HepG2 (cell line): Measurements from ENCODE around the gene LCN2. TPM values are rescaled to one million over a fixed set of nuclear protein-coding genes. Genes with fewer than 3 reads are reported as not detected.
A peak's percentile ranks its signal among the peaks of the same experiment; 100 is the strongest.

Source experiments
- DPF2 ChIP-seq: sonication (generic); formaldehyde crosslinking; IDR thresholded peaks from 2 replicates; pipeline ENCODE4 v1.4.0; 2020; ENCODE audit warnings: mild to moderate bottlenecking, low read depth, missing genetic modification reagents, borderline replicate concordance
- FOXO1 ChIP-seq: sonication (generic); formaldehyde crosslinking; IDR thresholded peaks from 2 replicates; pipeline ENCODE4 v1.4.0; 2020; ENCODE audit warnings: missing genetic modification reagents
- HDAC2 ChIP-seq: sonication (generic); formaldehyde crosslinking; IDR thresholded peaks from 2 replicates; pipeline ENCODE4 v1.4.0; 2020; ENCODE audit warnings: missing genetic modification reagents
- HOXD1 ChIP-seq: sonication (generic); formaldehyde crosslinking; IDR thresholded peaks from 2 replicates; pipeline ENCODE4 v1.5.0; 2020; ENCODE audit warnings: missing genetic modification reagents
- NFE2L1 ChIP-seq: sonication (generic); formaldehyde crosslinking; IDR thresholded peaks from 2 replicates; pipeline ENCODE4 v1.4.0; 2020; ENCODE audit warnings: missing genetic modification reagents, mild to moderate bottlenecking, borderline replicate concordance
- NFKB2 ChIP-seq: sonication (generic); formaldehyde crosslinking; IDR thresholded peaks from 2 replicates; pipeline ENCODE4 v1.4.0; 2020; ENCODE audit warnings: missing genetic modification reagents, borderline replicate concordance
- NR2C2 ChIP-seq: sonication (generic); formaldehyde crosslinking; IDR thresholded peaks from 2 replicates; pipeline ENCODE4 v1.4.0; 2020; ENCODE audit warnings: missing genetic modification reagents, mild to moderate bottlenecking, moderate library complexity, borderline replicate concordance
- RFX3 ChIP-seq: IDR thresholded peaks from 2 replicates; pipeline ENCODE4 v1.6.1; 2016; ENCODE audit warnings: missing biosample characterization, missing genetic modification reagents
- SUZ12 ChIP-seq: fragments of 150-350 bp; IDR thresholded peaks from 2 replicates; pipeline ENCODE4 v1.6.1; 2014; ENCODE audit warnings: low read depth, low read length
- TEAD2 ChIP-seq: sonication (generic); formaldehyde crosslinking; IDR thresholded peaks from 2 replicates; pipeline ENCODE4 v1.9.0; 2021; ENCODE audit warnings: missing genetic modification reagents
- ZKSCAN5 ChIP-seq: sonication (generic); formaldehyde crosslinking; IDR thresholded peaks from 2 replicates; pipeline ENCODE4 v1.5.1; 2020; ENCODE audit warnings: mild to moderate bottlenecking, missing genetic modification reagents
- ZNF547 ChIP-seq: sonication (generic); formaldehyde crosslinking; IDR thresholded peaks from 2 replicates; pipeline ENCODE4 v1.5.1; 2020; ENCODE audit warnings: mild to moderate bottlenecking, missing genetic modification reagents
- ZNF672 ChIP-seq: sonication (generic); formaldehyde crosslinking; IDR thresholded peaks from 2 replicates; pipeline ENCODE4 v1.8.1; 2022; ENCODE audit warnings: missing genetic modification reagents
- ZNF883 ChIP-seq: sonication (generic); formaldehyde crosslinking; IDR thresholded peaks from 2 replicates; pipeline ENCODE4 v1.5.1; 2020; ENCODE audit warnings: mild to moderate bottlenecking, missing genetic modification reagents; ENCODE audit errors: not compliant biosample characterization
- ZSCAN21 ChIP-seq: sonication (generic); formaldehyde crosslinking; IDR thresholded peaks from 2 replicates; pipeline ENCODE4 v1.8.0; 2022; ENCODE audit warnings: mild to moderate bottlenecking, missing genetic modification reagents, moderate library complexity, borderline replicate concordance
- polyA plus RNA-seq, 8 experiments: library from polyadenylated mRNA; depleted of rRNA in 3 of 8; stranded (reverse) in 7 of 8; unstranded in 1 of 8; fragments of >200 nt; fragmentation: Illumina TruSeq in 4 of 8; extraction: Trizol in 4 of 8; gene quantifications; 2 replicates each; pipeline versions ENCODE4 v1.2.1 to v1.2.3, GENCODE V29; 2011 to 2016; ENCODE audit warnings: low read depth in 4 of 8, missing spikeins in 1 of 8, mixed read lengths in 1 of 8; ENCODE audit not compliant: insufficient read depth in 1 of 8
- total RNA-seq, 5 experiments: library from RNA; depleted of rRNA; stranded (reverse); fragments of >200 nt; fragmentation: Illumina TruSeq; extraction: Trizol; gene quantifications; 2 replicates each; pipeline ENCODE4 v1.2.3, GENCODE V29; 2016; ENCODE audit warnings: low read depth in 1 of 5
- TF ChIP-seq, protein P1 (sequence below): sonication (generic); formaldehyde crosslinking; IDR thresholded peaks from 2 replicates; pipeline ENCODE4 v1.8.0; 2023; ENCODE audit warnings: mild to moderate bottlenecking, missing genetic modification reagents
- TF ChIP-seq, protein P2 (sequence below): sonication (generic); formaldehyde crosslinking; IDR thresholded peaks from 2 replicates; pipeline ENCODE4 v1.5.0; 2020; ENCODE audit warnings: mild to moderate bottlenecking, missing genetic modification reagents
- TF ChIP-seq, protein P3 (sequence below): sonication (generic); formaldehyde crosslinking; IDR thresholded peaks from 2 replicates; pipeline ENCODE4 v1.4.0; 2020; ENCODE audit warnings: mild to moderate bottlenecking, low read depth, missing genetic modification reagents
- TF ChIP-seq, protein P4 (sequence below): sonication (generic); formaldehyde crosslinking; IDR thresholded peaks from 2 replicates; pipeline ENCODE4 v1.8.0; 2022; ENCODE audit warnings: missing genetic modification reagents, mild to moderate bottlenecking, moderate library complexity, borderline replicate concordance
- TF ChIP-seq, protein P5 (sequence below): sonication (generic); formaldehyde crosslinking; IDR thresholded peaks from 2 replicates; pipeline ENCODE4 v1.9.0; 2021; ENCODE audit warnings: missing genetic modification reagents, mild to moderate bottlenecking, borderline replicate concordance

The LCN2 gene
- total and polyA plus RNA-seq, 2 of the 13 experiments (the other 11 are each of a cell fraction or from before 2014, with no cell fraction given), result 0.38 to 1.4 TPM

DNA sequence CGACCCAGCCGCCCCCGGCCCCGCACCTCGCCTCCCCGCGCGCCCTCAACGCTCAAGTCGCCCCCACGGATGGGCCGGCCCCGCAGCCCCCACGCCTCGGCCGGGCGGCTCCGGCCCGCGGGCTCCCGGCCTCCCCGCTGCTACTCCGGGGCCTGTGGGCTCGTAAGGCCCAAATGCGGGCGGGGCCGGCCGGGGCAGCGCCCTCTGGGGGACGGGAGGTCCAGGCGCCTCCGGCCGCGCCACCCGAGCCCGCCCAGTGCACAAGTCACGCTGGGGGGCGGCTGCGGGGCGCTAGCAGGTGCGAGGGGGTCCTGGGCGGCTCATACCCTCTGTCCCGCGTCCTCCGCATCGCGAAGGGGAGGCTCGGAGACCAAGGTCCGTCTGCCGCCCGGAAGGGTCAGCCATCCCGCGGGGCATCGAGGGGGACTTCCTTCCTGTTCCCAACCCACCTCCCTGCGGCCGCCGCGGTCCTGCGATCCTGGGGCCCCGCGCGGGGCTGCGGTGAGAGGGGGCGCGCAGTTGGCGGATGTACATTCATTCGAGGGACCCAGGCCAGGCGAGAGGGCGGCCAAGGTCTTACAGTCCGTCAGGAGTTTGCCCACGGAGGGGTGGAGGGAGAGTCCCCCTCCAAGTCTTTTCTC lies 42.3 kb downstream of the LCN2 start, which contains the start of gene CIZ1 (continued):
- TF ChIP-seq, protein P1, sequence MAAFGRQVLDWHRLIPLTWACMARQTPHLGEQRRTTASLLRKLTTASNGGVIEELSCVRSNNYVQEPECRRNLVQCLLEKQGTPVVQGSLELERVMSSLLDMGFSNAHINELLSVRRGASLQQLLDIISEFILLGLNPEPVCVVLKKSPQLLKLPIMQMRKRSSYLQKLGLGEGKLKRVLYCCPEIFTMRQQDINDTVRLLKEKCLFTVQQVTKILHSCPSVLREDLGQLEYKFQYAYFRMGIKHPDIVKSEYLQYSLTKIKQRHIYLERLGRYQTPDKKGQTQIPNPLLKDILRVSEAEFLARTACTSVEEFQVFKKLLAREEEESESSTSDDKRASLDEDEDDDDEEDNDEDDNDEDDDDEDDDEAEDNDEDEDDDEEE, result no peak
- TF ChIP-seq HOXD1 (CRISPR knock-in tag) (no peak), ZNF547 (CRISPR knock-in tag) (peak; percentile 75), NFE2L1 (CRISPR knock-in tag) (no peak), NFKB2 (CRISPR knock-in tag) (0 out of 2 replicates have a peak, but pooled peaks have one; percentile 73), ZKSCAN5 (CRISPR knock-in tag) (no peak), TEAD2 (0 out of 2 replicates have a peak, but pooled peaks have one; percentile 26), DPF2 (no peak), NR2C2 (peak; percentile 66), ZNF883 (CRISPR knock-in tag) (peak; percentile 29), SUZ12 (no peak), FOXO1 (no peak), RFX3 (CRISPR knock-in tag) (no peak), ZNF672 (no peak), ZSCAN21 (0 out of 2 replicates have a peak, but pooled peaks have one; percentile 30), HDAC2 (CRISPR knock-in tag) (no peak)
- TF ChIP-seq, protein P2, sequence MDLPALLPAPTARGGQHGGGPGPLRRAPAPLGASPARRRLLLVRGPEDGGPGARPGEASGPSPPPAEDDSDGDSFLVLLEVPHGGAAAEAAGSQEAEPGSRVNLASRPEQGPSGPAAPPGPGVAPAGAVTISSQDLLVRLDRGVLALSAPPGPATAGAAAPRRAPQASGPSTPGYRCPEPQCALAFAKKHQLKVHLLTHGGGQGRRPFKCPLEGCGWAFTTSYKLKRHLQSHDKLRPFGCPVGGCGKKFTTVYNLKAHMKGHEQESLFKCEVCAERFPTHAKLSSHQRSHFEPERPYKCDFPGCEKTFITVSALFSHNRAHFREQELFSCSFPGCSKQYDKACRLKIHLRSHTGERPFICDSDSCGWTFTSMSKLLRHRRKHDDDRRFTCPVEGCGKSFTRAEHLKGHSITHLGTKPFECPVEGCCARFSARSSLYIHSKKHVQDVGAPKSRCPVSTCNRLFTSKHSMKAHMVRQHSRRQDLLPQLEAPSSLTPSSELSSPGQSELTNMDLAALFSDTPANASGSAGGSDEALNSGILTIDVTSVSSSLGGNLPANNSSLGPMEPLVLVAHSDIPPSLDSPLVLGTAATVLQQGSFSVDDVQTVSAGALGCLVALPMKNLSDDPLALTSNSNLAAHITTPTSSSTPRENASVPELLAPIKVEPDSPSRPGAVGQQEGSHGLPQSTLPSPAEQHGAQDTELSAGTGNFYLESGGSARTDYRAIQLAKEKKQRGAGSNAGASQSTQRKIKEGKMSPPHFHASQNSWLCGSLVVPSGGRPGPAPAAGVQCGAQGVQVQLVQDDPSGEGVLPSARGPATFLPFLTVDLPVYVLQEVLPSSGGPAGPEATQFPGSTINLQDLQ (CRISPR knock-in tag), result peak; percentile 46; the same call in 1 of the 2 replicates
- TF ChIP-seq, protein P3, sequence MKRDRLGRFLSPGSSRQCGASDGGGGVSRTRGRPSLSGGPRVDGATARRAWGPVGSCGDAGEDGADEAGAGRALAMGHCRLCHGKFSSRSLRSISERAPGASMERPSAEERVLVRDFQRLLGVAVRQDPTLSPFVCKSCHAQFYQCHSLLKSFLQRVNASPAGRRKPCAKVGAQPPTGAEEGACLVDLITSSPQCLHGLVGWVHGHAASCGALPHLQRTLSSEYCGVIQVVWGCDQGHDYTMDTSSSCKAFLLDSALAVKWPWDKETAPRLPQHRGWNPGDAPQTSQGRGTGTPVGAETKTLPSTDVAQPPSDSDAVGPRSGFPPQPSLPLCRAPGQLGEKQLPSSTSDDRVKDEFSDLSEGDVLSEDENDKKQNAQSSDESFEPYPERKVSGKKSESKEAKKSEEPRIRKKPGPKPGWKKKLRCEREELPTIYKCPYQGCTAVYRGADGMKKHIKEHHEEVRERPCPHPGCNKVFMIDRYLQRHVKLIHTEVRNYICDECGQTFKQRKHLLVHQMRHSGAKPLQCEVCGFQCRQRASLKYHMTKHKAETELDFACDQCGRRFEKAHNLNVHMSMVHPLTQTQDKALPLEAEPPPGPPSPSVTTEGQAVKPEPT, result no peak
- TF ChIP-seq, protein P4, sequence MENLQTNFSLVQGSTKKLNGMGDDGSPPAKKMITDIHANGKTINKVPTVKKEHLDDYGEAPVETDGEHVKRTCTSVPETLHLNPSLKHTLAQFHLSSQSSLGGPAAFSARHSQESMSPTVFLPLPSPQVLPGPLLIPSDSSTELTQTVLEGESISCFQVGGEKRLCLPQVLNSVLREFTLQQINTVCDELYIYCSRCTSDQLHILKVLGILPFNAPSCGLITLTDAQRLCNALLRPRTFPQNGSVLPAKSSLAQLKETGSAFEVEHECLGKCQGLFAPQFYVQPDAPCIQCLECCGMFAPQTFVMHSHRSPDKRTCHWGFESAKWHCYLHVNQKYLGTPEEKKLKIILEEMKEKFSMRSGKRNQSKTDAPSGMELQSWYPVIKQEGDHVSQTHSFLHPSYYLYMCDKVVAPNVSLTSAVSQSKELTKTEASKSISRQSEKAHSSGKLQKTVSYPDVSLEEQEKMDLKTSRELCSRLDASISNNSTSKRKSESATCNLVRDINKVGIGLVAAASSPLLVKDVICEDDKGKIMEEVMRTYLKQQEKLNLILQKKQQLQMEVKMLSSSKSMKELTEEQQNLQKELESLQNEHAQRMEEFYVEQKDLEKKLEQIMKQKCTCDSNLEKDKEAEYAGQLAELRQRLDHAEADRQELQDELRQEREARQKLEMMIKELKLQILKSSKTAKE, result no peak
- TF ChIP-seq, protein P5, sequence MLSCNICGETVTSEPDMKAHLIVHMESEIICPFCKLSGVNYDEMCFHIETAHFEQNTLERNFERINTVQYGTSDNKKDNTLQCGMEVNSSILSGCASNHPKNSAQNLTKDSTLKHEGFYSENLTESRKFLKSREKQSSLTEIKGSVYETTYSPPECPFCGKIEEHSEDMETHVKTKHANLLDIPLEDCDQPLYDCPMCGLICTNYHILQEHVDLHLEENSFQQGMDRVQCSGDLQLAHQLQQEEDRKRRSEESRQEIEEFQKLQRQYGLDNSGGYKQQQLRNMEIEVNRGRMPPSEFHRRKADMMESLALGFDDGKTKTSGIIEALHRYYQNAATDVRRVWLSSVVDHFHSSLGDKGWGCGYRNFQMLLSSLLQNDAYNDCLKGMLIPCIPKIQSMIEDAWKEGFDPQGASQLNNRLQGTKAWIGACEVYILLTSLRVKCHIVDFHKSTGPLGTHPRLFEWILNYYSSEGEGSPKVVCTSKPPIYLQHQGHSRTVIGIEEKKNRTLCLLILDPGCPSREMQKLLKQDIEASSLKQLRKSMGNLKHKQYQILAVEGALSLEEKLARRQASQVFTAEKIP (CRISPR knock-in tag), result no peak
